Heart right ventricle (tissue), 16 donors: ENCODE results near the gene TDRD7. TPM values are rescaled to one million over a fixed set of nuclear protein-coding genes. Genes with fewer than 3 reads are reported as not detected.

Experiments used
- ATAC-seq, 8 donors: fragments of 200-7000 bp; cut with Tn5 transposase; one replicate each; pipeline ENCODE4 v1.9.1; 2020; ENCODE audit warnings: mild to moderate bottlenecking in 8 of 8, moderate library complexity in 8 of 8, moderate number of reproducible peaks in 1 of 8
- DNase-seq, 2 donors: peaks; one replicate each; pipeline ENCODE4 v3.0.0-alpha.2; 2020
- H3K27ac ChIP-seq, 10 donors: fragments of 200-600 bp; sonication (generic) in 2 of 10; one replicate each; pipeline versions ENCODE4 v1.5.0 to v1.8.0; 2020 to 2022; ENCODE audit warnings: mild to moderate bottlenecking in 3 of 10
- H3K27me3 ChIP-seq, 7 donors: fragments of 200-600 bp; one replicate each; pipeline ENCODE4 v1.8.0; 2021 to 2022; ENCODE audit warnings: mild to moderate bottlenecking in 2 of 7
- H3K36me3 ChIP-seq, 9 donors: fragments of 200-600 bp; sonication (generic) in 1 of 9; one replicate each; pipeline versions ENCODE4 v1.5.0 to v1.8.0; 2020 to 2022; ENCODE audit warnings: mild to moderate bottlenecking in 2 of 9
- H3K4me1 ChIP-seq, 9 donors: fragments of 200-600 bp; sonication (generic) in 1 of 9; one replicate each; pipeline versions ENCODE4 v1.5.0 to v1.8.0; 2020 to 2022; ENCODE audit warnings: mild to moderate bottlenecking in 4 of 9
- H3K4me3 ChIP-seq, 10 donors: fragments of 200-600 bp; sonication (generic) in 2 of 10; one replicate each; pipeline versions ENCODE4 v1.5.0 to v1.8.0; 2020 to 2022; ENCODE audit warnings: mild to moderate bottlenecking in 7 of 10, moderate library complexity in 2 of 10
- H3K9me3 ChIP-seq, 11 donors: fragments of 200-600 bp in 10 of 11; sonication (generic) in 2 of 11; one replicate each; pipeline versions ENCODE4 v1.5.0 to v1.8.0; 2013 to 2022; ENCODE audit warnings: mild to moderate bottlenecking in 2 of 11, control low read depth in 1 of 11, moderate library complexity in 1 of 11
- CTCF ChIP-seq, 9 donors: fragments of 200-600 bp; sonication (generic) in 2 of 9; IDR thresholded peaks; one replicate each; pipeline versions ENCODE4 v1.5.0 to v1.8.0; 2021 to 2022; ENCODE audit warnings: antibody characterized with exemption in 9 of 9, mild to moderate bottlenecking in 5 of 9, moderate library complexity in 1 of 9
- WGBS, 2 donors: extraction: QIAGEN DNeasy Blood & Tissue Kit; methylation state at CpG; one replicate each; pipeline ENCODE4 v1.1.7; 2013; ENCODE audit warnings: inconsistent platforms in 1 of 2; 5-methylcytosine and 5-hydroxymethylcytosine counted together
- intact Hi-C, 10 donors: fragments of 100-400 bp; cut with DNase I; formaldehyde crosslinking; loops; one replicate each; pipeline versions ENCODE4 v1.11.1 to v1.14.2; 2022
- polyA plus RNA-seq, 2 donors: library from polyadenylated mRNA; stranded (reverse); fragments of 200-250 nt; gene quantifications; one replicate each; pipeline ENCODE4 v1.2.3, GENCODE V29; 2013
- total RNA-seq, 10 donors: library from RNA; stranded (reverse); fragmentation: NEBNext Ultra II Directional in 3 of 10; extraction: Animal tissue kit (Norgen Biotek cat#: 25700) in 3 of 10; gene quantifications; one replicate each; pipeline versions ENCODE4 v1.2.1 to v1.2.4, GENCODE V29; 2021 to 2023
- donor health status: Arrhythmogenic right ventricular cardiomyopathy.
- donor health status: ischemic (EF 13 %, LVEDD 7.1; RV severe dilation, severe dysfunction).
- donor health status: healthy with polysubstance abuse.
- donor health status: DM: no; HTN: yes; CAD: no.
- donor health status: DM: no; HTN: no; CAD: no.
- donor health status: ischemic (EF 25% LVEDD 6.9; RV normal size, moderate dysfunction).
- donor health status: ischemic (EF 25% LVEDD 5.7; RV mildly dilated, moderate dysfunction).
- donor health status: healthy.
- donor health status: DM: yes; HTN: yes; CAD: no.
- donor health status: Ischemic cardiomyopathy.
- donor health status: ischemic (EF 35%, LVEDD 5.7; RV mildly dilated, moderate dysfunction).
- donor health status: nonischemic (EF 11% LVEDD 7.7; RV severe dilation, severe dysfunction).
- donor health status: DM: yes; HTN: yes; CAD: no.
- donor health status: PGD.
- donor health status: ischemic (EF 29% LVEDD 5.4; RV normal size, mild dysfunction).
- donor health status: nonischemic (EF 23%, LVEDD 6.1; RV moderate dilation, normal function).

TDRD7 gene
- total and polyA plus RNA-seq, 12 donors: 4.0 to 12.8 (median 8.0) TPM

GRCh38 chr9:97531888-97532376, 120.0 kb downstream of the TDRD7 start:
- Histone ChIP-seq H3K36me3 (peaks cover 0 to 27% (median 0%) of the 10 kb centered on the region in 9 donors), H3K4me3 (no peak overlapping the region), H3K4me1 (peaks cover 13 to 81% (median 52%) of the 10 kb centered on the region in 9 donors), H3K27me3 (no peaks in the 10 kb centered on the region), H3K27ac (peak overlapping the region; percentile 54 to 77 (median 66)), H3K9me3 (peaks cover 0 to 7% (median 0%) of the 10 kb centered on the region in 11 donors)
- 31 to 44% methylated on average over 9 of the region's 9 CpGs for WGBS, 2 donors
- ATAC-seq (peak in 5 of 8 donors; percentile 3 to 31 (median 13)), DNase-seq (no peak)
- intact Hi-C loops: no loop called here
- TF ChIP-seq CTCF (IDR thresholded peaks at IDR 0.05): no peak

- no peaks in the 10 kb centered on the region for H3K27me3 ChIP-seq
- peaks cover 6 to 63% (median 40%) of the 10 kb centered on the region in 9 donors for H3K4me1 ChIP-seq
- TF ChIP-seq CTCF (IDR thresholded peaks at IDR 0.05): no peak
- peaks cover 0 to 7% (median 0%) of the 10 kb centered on the region in 11 donors for H3K9me3 ChIP-seq
- 83 to 84% methylated on average over 3 of the region's 3 CpGs for WGBS, 2 donors
- H3K36me3 ChIP-seq: peaks cover 0 to 21% (median 0%) of the 10 kb centered on the region in 9 donors
- no peak overlapping the region for H3K4me3 ChIP-seq
- intact Hi-C loops: no loop called here
- ATAC-seq (no peak), DNase-seq (no peak)
- no peak overlapping the region for H3K27ac ChIP-seq
Observed at GRCh38 chr9:97534185-97534584, 122.3 kb downstream of the TDRD7 start.

- TF ChIP-seq CTCF (IDR thresholded peaks at IDR 0.05): no peak
- intact Hi-C loops: no loop called here
- peaks cover 0 to 7% (median 0%) of the 10 kb centered on the region in 11 donors for H3K9me3 ChIP-seq
- peaks cover 0 to 26% (median 0%) of the 10 kb centered on the region in 9 donors for H3K36me3 ChIP-seq
- 87 to 92% methylated on average over 10 of the region's 10 CpGs for WGBS, 2 donors
- H3K4me1 ChIP-seq: peaks cover 6 to 57% (median 35%) of the 10 kb centered on the region in 9 donors
- H3K27ac ChIP-seq: peak overlapping the region in 6 of 10 donors; percentile 34 to 51 (median 46)
- H3K4me3 ChIP-seq: no peak overlapping the region
- no peak for ATAC-seq
- no peaks in the 10 kb centered on the region for H3K27me3 ChIP-seq
- no peak for DNase-seq
Observed at GRCh38 chr9:97534961-97535594, 123.2 kb downstream of the TDRD7 start.

DNA sequence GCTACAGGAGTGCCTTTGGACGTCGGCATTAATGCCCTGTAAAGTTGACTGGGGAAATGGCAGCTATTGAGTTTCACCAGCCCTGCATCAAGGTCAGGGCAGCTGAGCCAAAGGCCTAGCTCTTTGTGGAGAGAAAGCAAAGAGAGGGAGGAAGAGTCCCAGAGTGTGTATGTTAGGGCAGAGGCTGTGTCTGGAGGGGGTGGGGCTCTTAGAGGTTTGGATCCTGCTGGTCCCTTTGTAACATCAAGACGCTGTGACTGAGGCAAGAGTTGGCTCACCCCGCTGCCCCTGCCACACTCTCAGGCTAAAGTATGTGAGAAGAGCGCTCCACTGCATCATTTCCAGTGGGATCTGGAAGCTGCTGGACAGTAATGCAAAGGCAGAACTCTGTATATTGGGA, 123.9 kb downstream of the TDRD7 start:
- Histone ChIP-seq H3K36me3 (peaks cover 0 to 26% (median 0%) of the 10 kb centered on the region in 9 donors), H3K27ac (peak overlapping the region in 8 of 10 donors; percentile 31 to 51 (median 46)), H3K4me1 (peaks cover 6 to 56% (median 33%) of the 10 kb centered on the region in 9 donors), H3K27me3 (no peaks in the 10 kb centered on the region), H3K4me3 (no peak overlapping the region), H3K9me3 (peaks cover 0 to 7% (median 0%) of the 10 kb centered on the region in 11 donors)
- 60 to 63% methylated on average over 5 of the region's 5 CpGs for WGBS, 2 donors
- ATAC-seq (peak in 6 of 8 donors; percentile 15 to 32 (median 20)), DNase-seq (no peak)
- no peak for TF ChIP-seq CTCF (IDR thresholded peaks at IDR 0.05)
- intact Hi-C loops: loop anchor here in 1 of 10 donors (2.0 kb wide), 1 partner anchor 21 kb away; no protein-coding TSS in a partner anchor
